GM19468 (cell line): ENCODE measurements around the gene CSRP1.

Experiments
- ATAC-seq: cut with Tn5 transposase; IDR thresholded peaks from one replicate; pipeline ENCODE4 v1.9.1; 2021; ENCODE audit warnings: mild to moderate bottlenecking, moderate library complexity, moderate number of reproducible peaks; ENCODE audit not compliant: unreplicated experiment; ENCODE audit errors: extremely low read depth

Gene CSRP1

DNA sequence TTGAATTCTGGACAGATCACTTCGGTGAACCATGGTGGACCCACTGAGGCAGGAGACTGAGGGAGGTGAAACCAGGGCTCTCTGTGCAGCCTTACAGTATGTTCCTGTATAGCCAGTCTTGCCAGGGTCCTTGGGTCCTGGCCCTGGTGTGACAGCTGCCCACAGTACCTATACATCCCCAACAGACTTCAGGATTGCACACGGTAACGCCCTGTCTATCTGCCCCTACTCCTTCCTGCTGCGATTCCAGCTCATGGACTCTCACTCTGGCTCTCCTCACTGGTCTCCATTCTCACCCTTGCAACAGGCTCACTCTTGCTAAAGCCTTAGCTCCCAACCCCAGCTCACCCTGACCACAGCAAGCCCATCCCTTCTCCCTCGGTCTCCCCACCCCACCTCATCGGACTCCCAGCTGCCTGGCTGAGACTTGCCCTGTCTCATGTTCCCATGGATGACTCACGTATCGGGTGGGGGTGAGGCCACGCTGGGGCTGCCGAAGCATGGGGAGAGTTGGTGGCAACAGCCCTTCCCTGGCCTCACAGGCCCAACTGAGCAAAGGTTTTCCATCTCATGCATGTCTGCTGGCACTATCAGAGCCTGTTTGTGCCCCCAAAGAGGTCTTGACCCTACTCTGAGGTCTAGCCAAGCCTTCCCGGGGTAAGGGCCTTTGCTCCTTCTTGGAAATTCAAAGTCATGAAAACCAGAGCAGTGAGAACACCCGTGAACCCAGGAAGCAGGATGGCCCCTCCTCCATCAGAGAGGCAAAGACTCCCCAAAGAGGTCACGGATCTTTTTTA is 45.1 kb downstream of the CSRP1 start:
- no peak for ATAC-seq

DNA sequence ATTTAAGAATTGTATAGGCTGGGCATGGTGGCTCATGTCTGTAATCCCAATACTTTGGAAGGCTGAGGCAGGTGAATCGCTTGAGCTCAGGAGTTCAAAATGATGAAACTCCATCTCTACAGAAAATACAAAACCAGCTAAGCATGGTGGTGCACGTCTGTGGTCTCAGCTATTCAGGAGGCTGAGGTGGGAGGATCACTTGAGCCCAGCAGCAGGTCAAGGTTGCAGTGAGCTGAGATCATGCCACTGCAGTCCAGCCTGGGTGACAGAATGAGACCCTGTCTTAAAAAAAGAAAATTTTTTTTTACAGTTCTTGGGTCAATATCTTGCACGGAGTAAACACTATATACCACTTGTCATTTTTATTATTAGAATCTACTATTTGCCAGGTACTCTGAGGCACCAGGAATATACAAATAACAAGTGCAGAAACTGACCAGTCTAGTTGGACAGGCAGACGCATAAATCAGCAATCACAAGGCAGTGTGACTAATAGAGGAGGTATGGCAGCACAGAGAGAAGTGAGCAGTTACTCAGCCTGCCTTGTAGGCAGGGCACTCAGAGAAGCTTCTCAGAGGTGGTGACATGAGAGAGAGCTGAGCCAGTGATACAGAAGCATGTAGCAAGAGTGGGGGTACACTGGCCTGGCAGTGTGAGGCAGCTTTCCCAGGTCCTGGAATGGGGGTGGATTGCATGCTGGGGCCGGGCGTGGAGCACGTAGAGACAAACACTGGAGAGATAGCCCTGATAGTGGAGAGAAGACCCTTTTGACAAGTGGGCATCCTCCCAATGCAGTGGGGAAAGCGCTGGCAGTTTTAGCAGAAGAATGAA is 45.9 kb downstream of the CSRP1 start:
- ATAC-seq, result no peak

DNA sequence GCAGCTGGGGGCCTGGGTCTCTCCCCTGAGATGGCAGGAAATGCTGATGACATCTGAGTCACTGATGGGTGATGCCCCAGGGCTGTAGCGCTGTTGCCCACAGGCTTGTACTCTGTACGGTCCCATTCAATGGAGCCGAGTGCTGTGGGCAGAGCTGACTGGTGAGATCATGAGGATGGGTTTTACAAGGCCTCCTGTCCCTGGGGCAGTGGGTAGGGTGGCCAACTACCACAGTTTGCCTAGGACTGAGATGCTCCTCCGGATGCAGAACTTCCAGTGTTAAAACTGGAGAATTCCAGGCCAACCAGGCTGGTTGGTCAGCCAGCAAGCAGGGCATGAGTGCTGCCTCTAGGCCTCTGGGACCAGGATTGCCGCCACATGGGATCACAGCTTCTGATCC is 47.1 kb downstream of the CSRP1 start:
- ATAC-seq, result no peak

DNA sequence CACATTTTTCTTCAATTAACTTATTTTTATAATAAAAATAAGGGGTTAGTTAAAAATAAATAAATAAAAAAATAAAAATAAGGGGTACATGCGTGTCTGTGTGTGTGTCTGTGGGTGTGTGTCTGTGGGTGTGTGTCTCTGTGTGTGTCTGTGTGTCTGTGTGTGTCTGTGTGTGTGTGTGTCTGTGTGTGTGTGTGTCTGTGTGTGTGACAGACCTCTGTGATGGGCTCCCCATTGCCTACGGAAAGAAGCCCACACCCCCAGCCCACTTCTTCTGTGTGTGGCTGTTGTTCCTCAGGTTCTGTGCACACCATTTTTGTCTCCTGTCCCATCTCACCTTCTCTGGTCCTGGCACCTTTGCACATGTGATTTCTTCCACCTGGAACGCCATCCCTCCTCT is 47.9 kb downstream of the CSRP1 start:
- no peak for ATAC-seq

DNA sequence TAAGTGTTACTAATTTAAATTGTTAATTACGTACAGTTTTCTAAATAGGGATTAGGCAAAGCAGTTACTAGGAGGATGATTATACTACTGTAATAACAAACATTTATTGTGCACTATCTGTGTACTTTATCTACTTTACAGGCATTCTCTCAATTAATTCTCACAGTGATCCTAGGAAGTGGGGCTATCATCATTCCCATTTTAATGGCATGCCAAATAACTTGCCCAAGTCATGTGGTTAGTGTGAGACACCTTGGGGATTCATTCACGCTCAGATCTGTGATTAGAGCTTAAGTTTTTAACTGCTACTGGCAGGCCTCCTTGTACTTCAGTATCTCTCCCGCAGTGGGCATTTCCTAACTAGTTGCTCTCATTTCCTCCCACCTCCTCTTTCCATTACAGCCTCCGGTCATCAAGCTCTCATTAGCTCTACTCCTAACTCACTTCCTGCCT is 49.4 kb downstream of the CSRP1 start:
- ATAC-seq, result no peak

DNA sequence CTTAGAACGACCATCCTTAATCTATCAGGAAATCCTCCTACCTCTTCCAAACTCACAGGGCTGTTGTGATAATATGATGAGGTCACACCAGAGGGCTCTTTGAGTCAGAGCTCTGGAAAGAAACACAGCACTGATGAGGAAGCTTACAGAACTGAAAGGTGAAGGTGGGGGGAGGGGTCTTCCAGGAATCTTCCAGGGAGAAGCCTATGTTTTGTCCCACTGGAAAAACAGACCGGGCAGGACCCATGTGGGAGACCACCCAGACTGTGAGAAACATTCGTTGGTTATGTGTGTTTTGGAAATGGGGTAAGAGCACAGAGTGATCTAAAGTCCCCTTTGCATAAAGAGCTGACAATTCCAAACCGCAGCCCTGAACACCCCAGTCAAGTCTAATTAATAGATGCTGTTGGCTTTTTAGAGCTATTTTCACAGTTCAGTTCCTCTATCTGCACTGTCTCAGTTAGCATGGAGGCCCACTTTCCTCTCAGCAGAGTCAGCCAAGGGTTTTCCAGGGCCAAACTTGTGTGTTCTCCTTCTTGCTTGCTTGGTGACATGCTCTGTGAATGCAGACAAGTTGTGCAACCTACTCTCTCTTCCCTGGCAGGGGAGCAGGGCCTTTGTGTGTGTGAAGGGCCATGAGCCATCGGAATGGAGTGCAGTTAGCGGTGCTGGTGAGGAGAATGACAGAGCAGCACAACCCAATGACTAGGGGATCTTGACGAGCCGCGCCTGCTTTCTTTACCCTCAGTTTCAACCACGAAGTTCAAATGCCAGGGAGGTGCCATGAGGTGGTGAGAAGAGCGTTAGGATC is 50.2 kb downstream of the CSRP1 start:
- ATAC-seq, result no peak

DNA sequence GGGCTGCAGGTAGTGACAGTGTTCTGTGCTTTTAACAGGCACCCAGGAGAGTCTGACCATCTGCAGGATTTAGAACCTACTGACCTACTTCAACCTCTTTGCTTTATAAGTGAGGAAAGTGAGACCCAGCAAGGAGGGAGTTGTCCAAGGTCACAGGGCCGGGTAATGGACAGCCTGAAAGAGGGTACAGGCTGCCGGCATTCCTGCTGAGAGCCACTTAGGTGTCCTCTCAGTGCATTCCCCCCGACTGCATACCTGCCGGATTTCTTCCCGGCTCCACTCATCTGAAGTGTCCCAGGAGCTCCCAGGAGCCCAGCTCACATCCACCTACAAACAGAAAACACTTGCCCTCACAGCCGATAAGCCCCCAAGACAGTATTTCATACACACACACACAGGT is 51.8 kb downstream of the CSRP1 start:
- no peak for ATAC-seq

DNA sequence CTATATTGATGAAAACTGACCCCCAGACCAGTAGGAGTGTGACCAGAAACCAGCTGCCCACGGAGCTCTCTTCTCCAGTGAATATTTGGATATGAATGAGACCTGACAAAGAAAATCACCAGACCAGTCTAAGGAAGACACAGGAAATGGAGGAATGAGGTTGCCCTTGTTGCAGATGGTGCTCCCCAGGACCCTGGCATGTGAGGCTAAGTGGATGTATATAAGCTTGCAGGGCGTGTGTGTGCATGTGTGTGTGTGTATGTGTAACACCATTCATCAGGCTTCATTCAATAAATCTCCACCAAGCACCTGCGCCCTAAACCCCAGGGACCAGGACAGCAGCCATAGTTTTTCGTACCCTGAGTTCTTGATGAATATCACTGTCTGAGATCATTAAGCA is 52.3 kb downstream of the CSRP1 start:
- no peak for ATAC-seq

DNA sequence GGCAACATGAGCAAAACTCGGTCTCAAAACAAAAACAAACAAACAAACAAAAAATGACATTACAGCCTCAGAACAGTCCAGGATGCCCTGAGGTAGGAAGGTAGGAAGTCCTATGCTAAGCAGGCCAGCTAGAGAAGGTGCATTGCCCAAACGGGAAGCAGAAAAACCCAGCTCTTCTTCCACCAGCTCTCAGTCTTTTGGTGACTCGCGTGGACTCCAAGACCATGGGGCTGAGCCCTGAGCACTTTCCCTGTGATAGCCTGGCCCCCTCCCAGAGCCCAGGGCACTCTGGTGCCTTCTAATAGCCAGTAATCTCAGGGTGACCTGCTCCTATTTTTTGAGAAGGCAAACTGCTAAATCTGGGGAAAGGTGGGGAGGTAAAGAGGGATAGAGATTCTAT is 54.1 kb downstream of the CSRP1 start:
- no peak for ATAC-seq

DNA sequence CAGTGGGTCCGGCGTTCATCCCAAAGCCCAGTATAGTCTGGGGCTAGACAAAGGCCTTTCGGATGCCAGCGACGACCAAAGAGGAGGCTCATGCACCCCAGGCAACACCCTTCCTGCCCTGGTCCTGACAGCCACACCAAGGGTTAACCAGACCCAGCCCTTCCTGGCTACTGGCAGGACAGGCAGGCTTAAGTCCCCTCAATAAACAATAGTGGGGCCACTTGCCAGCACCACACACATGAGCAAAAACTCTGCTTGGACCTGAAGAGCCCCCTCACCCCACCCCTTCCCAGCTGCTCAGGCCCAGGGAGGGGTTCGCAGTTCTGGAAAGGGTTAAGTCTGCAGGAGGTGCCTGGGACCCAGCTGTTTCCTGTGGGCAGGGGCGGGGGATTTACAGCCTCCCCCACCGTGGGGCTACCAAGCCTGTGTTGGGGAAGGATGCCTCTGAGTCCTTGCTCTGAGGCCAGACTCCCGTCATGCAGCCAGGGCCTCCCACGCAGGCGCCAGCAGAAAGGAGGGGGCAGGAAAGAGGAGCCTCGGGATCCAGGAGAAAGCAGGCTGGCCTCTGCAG is 56.1 kb downstream of the CSRP1 start:
- no peak for ATAC-seq

DNA sequence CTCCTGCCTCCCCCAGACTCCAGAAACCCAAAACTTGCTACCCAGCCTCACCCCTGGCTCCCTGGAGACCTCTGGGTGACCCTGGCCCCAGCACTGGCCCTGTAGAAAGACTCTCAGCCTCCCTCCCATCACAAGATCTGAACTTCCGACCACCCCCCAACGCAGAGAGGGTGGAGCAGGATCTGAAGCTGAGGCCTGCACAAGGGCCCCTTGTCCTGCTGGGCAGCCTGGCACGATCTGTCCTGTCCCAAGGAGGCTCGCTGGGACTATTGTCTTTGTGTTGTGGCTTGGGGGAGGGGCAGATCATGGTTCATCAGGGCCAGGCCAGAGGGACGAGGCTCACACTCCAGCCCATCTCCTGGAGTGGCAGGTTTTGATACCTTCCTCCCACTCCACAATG is 57.9 kb downstream of the CSRP1 start:
- no peak for ATAC-seq

DNA sequence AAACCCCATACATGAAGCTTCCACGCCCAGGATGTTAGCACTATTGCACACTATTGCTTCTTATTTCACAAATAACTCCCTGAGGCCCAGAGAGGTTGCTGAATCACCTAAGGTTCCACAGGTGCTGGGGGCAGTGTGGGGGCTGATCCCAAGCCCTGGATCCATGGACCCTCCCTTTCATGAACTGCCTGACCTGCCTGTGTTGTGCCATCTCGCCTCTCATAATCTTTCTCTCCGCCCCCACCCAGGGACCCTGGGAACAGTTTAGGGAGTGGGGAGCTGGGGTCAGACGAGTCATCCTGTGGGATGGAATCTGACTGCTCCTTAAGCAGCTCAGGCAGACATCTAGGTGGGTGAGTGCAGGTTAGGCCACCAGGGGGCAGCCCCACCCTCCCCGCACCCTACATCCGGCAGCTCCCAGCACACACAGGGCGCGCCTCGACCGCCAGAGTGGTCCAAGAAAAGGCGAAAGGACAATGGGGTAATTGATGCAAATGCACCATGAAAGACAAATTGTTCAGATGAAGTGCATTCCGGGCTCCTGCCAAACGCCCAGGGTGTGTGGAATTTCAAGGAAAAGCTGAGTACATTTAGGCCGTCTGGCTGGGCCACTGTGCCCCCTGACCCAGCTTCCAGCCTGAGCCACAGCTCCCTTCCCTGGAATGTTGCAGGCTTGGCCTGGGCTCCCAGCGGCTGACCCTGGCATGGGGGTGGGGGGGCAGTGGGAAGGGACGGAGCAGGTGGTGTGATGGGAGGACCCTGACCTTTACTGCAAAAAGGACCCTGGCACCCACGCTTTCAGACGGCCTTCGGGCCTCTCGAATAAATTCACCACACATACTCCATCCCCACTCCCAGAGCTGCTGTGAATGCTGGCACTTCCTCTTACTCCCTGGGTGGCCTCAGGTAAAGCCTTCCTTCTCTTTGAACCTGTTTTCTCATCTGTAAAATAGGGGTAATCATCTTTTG is 58.7 kb downstream of the CSRP1 start:
- ATAC-seq, result no peak

DNA sequence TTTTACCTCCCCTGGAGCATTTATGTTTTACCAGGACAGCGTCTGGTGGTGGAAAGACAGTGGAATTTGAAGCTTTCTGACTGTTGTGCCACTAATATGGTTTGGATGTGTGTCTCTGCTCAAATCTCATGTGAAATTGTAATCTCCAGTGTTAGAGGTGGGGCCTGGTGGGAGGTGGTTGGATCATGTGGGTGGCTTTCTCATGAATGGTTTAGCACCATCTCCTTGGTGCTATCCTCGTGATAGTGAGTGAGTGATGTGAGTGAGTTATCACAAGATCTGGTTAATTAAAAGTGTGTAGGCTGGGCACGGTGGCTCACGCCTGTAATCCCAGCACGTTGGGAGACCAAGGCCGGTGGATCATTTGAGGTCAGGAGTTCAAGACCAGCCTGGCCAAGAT is 61.6 kb downstream of the CSRP1 start:
- no peak for ATAC-seq

DNA sequence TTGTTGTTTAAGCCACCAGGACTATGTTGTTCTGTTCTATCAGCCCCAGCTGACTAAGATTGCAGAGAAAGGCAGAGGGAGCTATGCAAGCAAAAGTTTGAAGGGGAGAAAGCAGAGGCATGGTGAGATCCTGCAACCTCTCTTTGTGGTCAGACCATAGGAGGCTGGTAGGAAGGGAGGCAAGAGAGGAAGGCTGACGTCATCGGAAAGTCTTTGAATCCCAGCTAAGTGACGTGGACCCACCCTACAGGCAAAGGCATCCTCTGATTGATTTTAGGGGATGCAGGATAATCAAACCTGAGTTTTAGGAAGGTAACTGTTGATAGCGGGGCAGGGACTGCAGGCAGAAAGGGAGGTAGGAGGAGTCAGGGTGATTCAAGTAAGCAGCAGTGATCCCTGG is 62.1 kb downstream of the CSRP1 start:
- ATAC-seq, result no peak

DNA sequence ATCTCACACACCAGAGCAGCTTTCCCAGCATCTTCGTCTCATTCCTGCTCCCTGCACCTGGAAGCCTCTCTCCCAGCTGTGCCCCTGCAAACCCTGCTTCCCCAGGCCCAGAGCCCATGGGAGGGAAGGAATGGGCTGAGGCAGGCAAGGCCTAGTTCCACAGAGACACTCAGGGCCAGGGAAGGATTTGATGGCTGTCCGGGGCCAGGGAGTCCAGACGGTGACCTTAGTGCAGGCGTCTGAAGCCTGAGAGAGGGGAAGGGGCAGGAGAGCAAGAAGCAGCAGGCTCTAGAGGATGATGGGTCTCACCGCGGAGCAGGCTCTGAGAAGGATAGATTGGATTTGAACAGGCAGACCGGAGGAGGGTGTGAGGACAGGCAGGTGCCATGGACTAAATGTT is 63.2 kb downstream of the CSRP1 start:
- no peak for ATAC-seq

DNA sequence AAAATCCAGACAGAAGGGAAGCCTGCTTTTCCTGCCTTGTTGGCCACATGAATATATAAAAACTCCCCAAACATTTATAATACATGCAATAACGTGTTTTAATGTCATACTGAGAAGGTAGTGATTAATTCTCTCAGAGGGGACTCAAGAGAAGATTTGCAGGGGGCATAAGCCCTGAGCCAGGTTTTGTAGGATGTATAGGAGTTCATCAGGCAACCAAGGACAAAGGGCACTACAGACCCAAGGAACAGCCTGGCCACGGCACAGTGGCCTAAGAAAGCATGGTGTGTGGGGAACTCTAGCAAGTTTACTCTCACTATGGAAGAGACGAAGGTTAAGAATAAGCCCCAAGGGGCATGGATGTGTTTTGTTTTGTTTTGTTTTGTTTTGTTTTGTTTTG is 70.0 kb downstream of the CSRP1 start:
- ATAC-seq, result no peak

DNA sequence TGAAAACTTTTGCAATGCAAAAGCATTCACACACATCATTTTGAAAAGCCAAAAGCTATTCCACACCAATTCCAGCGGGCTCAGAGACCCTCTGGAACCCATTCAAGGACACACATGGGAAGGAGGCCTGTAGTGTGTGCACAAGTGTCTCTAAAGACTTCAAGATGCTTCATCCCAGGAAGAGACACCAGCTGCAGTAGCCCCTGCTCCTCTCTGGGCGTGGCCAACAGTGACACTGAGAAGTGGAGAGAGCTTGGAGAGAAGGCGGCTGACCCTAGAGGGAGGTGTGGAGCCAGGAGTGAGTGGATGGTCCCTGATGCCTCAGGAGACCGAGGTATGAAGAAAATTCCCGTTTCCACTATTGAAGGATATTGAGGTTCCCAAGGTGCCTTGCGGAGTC is 70.5 kb downstream of the CSRP1 start:
- ATAC-seq, result no peak

DNA sequence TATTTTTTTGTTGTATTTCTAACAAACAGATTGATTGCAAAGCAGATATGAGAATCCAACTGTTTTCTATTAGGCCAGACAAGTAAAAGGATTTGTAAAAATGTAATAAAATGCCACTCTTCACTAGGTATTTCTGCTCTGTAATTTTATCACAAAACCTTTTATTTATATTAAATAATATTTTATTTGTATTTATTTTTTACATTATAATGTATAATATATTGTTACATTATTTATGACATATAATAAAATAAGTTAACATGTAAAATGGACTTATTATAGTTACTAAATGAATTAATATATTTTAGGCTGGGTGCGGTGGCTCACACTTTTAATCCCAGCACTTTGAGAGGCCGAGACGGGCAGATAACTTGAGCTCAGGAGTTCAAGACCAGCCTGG is 72.7 kb downstream of the CSRP1 start:
- no peak for ATAC-seq

DNA sequence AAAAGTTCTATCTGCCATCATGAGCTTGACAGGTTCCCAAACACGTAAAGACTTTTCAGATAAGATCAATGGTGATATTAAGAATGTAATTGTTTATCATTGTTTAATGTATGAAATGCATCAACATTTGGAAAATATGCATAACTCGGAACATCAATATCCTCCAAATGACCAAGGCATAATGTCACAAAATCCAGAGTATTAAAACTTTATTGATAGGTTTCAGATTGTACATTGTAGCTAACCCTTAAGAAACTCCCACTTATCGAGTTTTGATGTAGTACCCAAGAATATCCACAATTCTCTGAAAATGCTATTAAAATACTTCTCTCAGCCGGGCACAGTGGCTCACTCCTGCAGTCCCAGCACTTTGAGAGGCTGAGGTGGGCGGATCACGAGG is 73.3 kb downstream of the CSRP1 start:
- no peak for ATAC-seq
